ENCODE measurements around the gene SIDT1.

Gene SIDT1

DNA sequence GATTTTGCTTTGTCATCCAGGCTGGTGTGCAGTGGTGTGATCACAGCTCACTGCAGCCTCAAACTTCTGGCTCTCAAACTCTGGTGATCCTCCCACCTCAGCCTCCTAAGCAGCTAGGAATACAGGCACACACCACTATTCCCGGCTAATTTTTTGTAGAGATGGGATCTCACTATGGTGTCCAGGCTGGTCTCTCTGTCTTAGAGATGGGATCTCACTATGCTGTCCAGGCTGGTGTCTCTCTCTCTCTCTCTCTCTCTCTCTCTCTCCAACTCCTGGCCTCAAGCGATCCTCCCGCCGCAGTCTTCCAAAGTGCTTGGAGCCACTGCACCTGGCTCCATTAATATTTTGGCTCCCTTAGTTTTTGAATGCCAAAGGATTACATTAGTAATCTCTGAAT is 146.4 kb downstream of the SIDT1 start:
- DNase-seq (ENCODE audit: low read depth in 2 of 2, low spot score in 1 of 2) = no peak
